ENCODE data around the gene KRTAP5-9.
"Not testable (repeated sequence)": the region's sequence is repeated elsewhere in the genome, so short reads cannot be mapped to it uniquely, and the experiment has no call there.

The KRTAP5-9 gene

GRCh38 chr11:71535825-71536224 lies 12.4 kb upstream of the KRTAP5-9 start:
- TF ChIP-seq, protein P1, sequence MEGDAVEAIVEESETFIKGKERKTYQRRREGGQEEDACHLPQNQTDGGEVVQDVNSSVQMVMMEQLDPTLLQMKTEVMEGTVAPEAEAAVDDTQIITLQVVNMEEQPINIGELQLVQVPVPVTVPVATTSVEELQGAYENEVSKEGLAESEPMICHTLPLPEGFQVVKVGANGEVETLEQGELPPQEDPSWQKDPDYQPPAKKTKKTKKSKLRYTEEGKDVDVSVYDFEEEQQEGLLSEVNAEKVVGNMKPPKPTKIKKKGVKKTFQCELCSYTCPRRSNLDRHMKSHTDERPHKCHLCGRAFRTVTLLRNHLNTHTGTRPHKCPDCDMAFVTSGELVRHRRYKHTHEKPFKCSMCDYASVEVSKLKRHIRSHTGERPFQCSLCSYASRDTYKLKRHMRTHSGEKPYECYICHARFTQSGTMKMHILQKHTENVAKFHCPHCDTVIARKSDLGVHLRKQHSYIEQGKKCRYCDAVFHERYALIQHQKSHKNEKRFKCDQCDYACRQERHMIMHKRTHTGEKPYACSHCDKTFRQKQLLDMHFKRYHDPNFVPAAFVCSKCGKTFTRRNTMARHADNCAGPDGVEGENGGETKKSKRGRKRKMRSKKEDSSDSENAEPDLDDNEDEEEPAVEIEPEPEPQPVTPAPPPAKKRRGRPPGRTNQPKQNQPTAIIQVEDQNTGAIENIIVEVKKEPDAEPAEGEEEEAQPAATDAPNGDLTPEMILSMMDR (IDR thresholded peaks at IDR 0.05): no peak
- no peak overlapping the region for H3K4me3 ChIP-seq
- H3K27ac ChIP-seq: no peak overlapping the region
- DNase-seq (ENCODE audit: low spot score): no peak

- no peak for DNase-seq (ENCODE audit: low spot score)
- TF ChIP-seq, protein P1 (IDR thresholded peaks at IDR 0.05): no peak
- H3K4me3 ChIP-seq: no peak overlapping the region
- H3K27ac ChIP-seq: no peak overlapping the region
Measured at GRCh38 chr11:71537537-71537936, 10.7 kb upstream of the KRTAP5-9 start.

GRCh38 chr11:71537977-71538665 lies 10.1 kb upstream of the KRTAP5-9 start, which contains the start of gene KRTAP5-8:
TSS of gene KRTAP5-8 (plus strand) at chr11:71538025. CDS start at chr11:71538056, 31 bp downstream.
- H3K4me3 ChIP-seq; DNase-seq (ENCODE audit: low spot score); H3K27ac ChIP-seq: not testable (repeated sequence)

GRCh38 chr11:71538666-71538990 lies 9.6 kb upstream of the KRTAP5-9 start:
- no peak overlapping the region for H3K27ac ChIP-seq
- no peak for DNase-seq (ENCODE audit: low spot score)
- no peak overlapping the region for H3K4me3 ChIP-seq
- TF ChIP-seq, protein P1 (IDR thresholded peaks at IDR 0.05): no peak

- no peak overlapping the region for H3K4me3 ChIP-seq
- no peak for DNase-seq (ENCODE audit: low spot score)
- TF ChIP-seq, protein P1 (IDR thresholded peaks at IDR 0.05): no peak
- no peak overlapping the region for H3K27ac ChIP-seq
Measured at GRCh38 chr11:71539017-71539416, 9.2 kb upstream of the KRTAP5-9 start.

DNA sequence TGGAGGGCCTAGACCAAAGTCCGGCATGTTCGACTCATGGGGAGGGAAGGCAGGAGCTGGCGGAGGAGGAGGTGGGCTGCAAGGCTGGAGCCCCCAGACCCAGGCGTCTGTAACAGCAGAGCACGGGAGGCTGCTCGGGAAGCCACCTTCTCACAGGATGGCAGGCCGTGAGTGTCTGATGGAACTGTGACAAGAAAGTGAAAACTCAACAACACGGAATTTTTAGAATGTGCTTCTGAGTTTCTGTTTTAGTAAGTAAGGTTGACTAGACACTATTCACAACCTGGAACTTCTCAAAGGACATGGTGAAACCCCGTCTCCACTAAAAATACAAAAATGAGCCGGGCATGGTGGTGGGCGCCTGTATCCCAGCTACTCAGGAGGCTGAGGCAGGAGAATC lies 8.2 kb upstream of the KRTAP5-9 start:
- not testable (repeated sequence) for H3K27ac ChIP-seq; DNase-seq (ENCODE audit: low spot score); H3K4me3 ChIP-seq

GRCh38 chr11:71540521-71541304 lies 7.5 kb upstream of the KRTAP5-9 start:
- not testable (repeated sequence) for DNase-seq (ENCODE audit: low spot score); H3K27ac ChIP-seq; H3K4me3 ChIP-seq

DNA sequence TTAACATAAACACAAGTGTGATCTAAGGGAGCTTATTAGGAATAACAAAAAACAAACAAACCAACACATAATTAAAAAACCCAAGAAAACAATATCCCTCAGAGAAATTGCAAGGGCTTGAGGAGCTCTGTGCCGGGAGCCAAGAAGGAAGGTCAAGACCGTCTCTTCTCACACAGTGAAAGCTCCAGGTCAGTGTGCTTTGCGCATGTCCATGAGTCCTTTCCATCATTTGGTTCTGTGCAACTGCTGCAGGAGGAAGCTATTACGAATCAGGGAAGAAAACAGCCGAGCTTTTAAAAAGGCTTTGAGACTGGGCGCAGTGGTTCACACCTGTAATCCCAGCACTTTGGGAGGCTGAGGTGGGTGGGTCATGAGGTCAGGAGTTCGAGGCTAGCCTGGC lies 5.8 kb upstream of the KRTAP5-9 start:
- TF ChIP-seq, protein P1 (IDR thresholded peaks at IDR 0.05): no peak
- no peak for DNase-seq (ENCODE audit: low spot score)
- Histone ChIP-seq H3K4me3 (no peak overlapping the region), H3K27ac (no peak overlapping the region)

Measured in coronary artery (tissue), 2 donors.